Mammary epithelial cell (primary cell): ENCODE results near the gene MDGA2.

Experiments
- EZH2 ChIP-seq: IDR thresholded peaks from 2 replicates; pipeline ENCODE4 v1.6.1; 2012; ENCODE audit warnings: low read length, inconsistent platforms, borderline replicate concordance
- TF ChIP-seq, protein P1 (sequence below), 2 donors: IDR thresholded peaks in 1 of 2; conservative IDR thresholded peaks in 1 of 2; 2 replicates each; pipeline ENCODE4 v1.5.1; 2011 to 2012; ENCODE audit warnings: inconsistent platforms in 2 of 2, low read length in 2 of 2, mild to moderate bottlenecking in 2 of 2, control low read depth in 1 of 2, low read depth in 1 of 2; ENCODE audit not compliant: insufficient read depth in 1 of 2; ENCODE audit errors: extremely low read depth in 1 of 2

DNA sequence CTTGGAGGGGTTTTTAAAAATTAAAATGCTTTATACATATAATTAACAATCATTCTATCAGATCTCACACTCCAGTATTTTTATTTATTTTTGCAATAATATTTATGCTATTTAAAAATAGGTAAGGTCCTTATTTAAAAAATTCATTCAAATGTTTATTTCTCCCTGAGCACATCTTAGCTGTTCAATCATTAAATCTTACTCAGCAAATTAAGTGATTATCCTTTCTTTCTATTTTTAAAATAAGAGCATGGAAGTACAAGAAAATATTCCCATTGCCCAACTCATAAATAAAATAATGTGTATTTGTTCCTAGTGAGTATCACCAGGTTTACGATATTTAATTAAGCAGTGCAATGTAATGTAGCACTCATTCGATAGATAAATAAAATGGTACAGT is 666.7 kb downstream of the MDGA2 start:
- TF ChIP-seq, protein P1, sequence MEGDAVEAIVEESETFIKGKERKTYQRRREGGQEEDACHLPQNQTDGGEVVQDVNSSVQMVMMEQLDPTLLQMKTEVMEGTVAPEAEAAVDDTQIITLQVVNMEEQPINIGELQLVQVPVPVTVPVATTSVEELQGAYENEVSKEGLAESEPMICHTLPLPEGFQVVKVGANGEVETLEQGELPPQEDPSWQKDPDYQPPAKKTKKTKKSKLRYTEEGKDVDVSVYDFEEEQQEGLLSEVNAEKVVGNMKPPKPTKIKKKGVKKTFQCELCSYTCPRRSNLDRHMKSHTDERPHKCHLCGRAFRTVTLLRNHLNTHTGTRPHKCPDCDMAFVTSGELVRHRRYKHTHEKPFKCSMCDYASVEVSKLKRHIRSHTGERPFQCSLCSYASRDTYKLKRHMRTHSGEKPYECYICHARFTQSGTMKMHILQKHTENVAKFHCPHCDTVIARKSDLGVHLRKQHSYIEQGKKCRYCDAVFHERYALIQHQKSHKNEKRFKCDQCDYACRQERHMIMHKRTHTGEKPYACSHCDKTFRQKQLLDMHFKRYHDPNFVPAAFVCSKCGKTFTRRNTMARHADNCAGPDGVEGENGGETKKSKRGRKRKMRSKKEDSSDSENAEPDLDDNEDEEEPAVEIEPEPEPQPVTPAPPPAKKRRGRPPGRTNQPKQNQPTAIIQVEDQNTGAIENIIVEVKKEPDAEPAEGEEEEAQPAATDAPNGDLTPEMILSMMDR (conservative IDR thresholded peaks at IDR 0.05 in 1 of 2, IDR thresholded peaks at IDR 0.05 in 1 of 2; ENCODE audit: extremely low read depth in 1 of 2, insufficient read depth in 1 of 2, low read depth in 1 of 2, low read length in 2 of 2), result no peak
- TF ChIP-seq EZH2, result no peak
